Activated T-helper 1 cell treated with anti-CD3 and anti-CD28 coated beads, Interleukin-12 subunit alpha, Interleukin-12 subunit beta, Interleukin-2, Interleukin-4 antibody, amounts not matched to agents 30 ng/mL and 10 ng/mL and 1 ng/mL, durations not matched to agents 14 hours and 24 hours and 36 hours (primary cell): ENCODE results near the gene IRF2BP2. TPM values are rescaled to one million over a fixed set of nuclear protein-coding genes. Genes with fewer than 3 reads are reported as not detected.
"Not testable (repeated sequence)": the region's sequence is repeated elsewhere in the genome, so short reads cannot be mapped to it uniquely, and the experiment has no call there.

Source experiments
- DNase-seq: peaks from one replicate; pipeline ENCODE4 v3.0.0; 2021; ENCODE audit warnings: low spot score
- H3K27ac Mint-ChIP-seq: one replicate; pipeline ENCODE4 v1.8.0; 2021; ENCODE audit warnings: mild to moderate bottlenecking, mixed read lengths
- H3K27me3 Mint-ChIP-seq: one replicate; pipeline ENCODE4 v1.8.0; 2022; ENCODE audit warnings: mild to moderate bottlenecking, moderate library complexity, mixed read lengths; ENCODE audit not compliant: insufficient read depth
- H3K36me3 Mint-ChIP-seq: one replicate; pipeline ENCODE4 v1.8.0; 2021; ENCODE audit warnings: low read depth, mixed read lengths
- H3K4me1 Mint-ChIP-seq: one replicate; pipeline ENCODE4 v1.8.0; 2021; ENCODE audit warnings: low read depth, mixed read lengths
- H3K4me3 Mint-ChIP-seq: one replicate; pipeline ENCODE4 v1.8.0; 2021; ENCODE audit warnings: mild to moderate bottlenecking, moderate library complexity, mixed read lengths
- H3K9me3 Mint-ChIP-seq: one replicate; pipeline ENCODE4 v1.8.0; 2021; ENCODE audit warnings: mixed read lengths
- intact Hi-C: fragments of 100-400 bp; cut with micrococcal nuclease; formaldehyde crosslinking; loops from one replicate; pipeline ENCODE4 v1.15.1; 2024
- total RNA-seq: library from RNA; stranded (reverse); gene quantifications from 2 replicates; pipeline ENCODE4 v1.2.3, GENCODE V29; 2022

Gene IRF2BP2
- total RNA-seq, 1 donor from 2014 or later = 243 TPM

DNA sequence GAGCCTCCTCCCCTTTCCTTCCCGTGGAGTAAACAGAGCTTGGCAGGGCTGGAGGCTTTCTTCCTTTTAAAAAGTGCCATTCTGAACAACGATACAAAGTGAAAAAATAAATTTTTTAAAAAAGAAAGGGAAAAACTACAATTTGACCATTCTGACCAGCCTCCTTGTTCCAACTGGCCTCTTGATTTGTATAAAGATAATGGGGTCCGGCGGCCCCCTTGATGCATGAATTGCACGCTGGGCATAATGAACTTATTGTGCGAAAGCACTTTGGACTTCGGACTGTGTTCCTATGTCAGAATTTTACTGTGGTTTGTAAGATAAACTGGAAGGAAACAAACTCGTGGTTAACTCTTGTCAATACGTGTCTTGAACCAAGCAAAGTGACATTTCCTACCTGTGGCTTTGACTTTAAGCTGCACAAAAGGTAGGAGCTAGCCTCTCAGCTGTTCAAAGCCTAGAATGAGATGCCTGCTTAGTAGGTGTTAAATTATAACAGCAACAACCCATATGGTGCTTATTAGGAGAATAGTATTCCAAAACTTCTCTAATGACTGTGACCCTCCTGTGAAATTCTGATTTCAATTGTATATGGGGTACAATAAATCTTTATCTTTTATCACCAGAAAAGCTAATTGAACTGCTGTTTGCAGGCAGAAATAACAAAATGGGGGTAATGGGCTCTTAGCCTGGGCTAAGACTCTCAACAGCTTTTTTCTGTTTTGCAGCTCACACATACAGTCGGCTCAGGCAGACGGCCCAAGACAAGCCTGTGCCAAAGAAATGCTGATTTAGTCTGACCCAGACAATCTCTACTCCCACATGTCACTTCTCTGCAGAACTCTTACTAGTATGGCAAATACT, 9.3 kb downstream of the IRF2BP2 start:
- peaks cover 63% of the 10 kb centered on the region for H3K4me1 Mint-ChIP-seq
- H3K27me3 Mint-ChIP-seq = no peaks in the 10 kb centered on the region
- H3K9me3 Mint-ChIP-seq = peaks cover 12% of the 10 kb centered on the region
- intact Hi-C loops = loop anchor here (1.0 to 10.0 kb wide), 5 partner anchors 101 to 411 kb away; no protein-coding TSS in a partner anchor
- H3K27ac Mint-ChIP-seq = peak overlapping the region; percentile 88
- peak overlapping the region; percentile 75 for H3K4me3 Mint-ChIP-seq
- peaks cover 43% of the 10 kb centered on the region for H3K36me3 Mint-ChIP-seq
- DNase-seq = no peak

- Mint-ChIP-seq H3K27ac (peak overlapping the region; percentile 96), H3K9me3 (peaks cover 12% of the 10 kb centered on the region), H3K4me3 (peak overlapping the region; percentile 88), H3K36me3 (peaks cover 35% of the 10 kb centered on the region), H3K27me3 (no peaks in the 10 kb centered on the region), H3K4me1 (peaks cover 56% of the 10 kb centered on the region)
- intact Hi-C loops = loop anchor here (1.0 to 10.0 kb wide), 4 partner anchors 11 to 381 kb away; no protein-coding TSS in a partner anchor
- peak; percentile 69 for DNase-seq
Measured at GRCh38 chr1:234599617-234600417, 10.2 kb downstream of the IRF2BP2 start.

GRCh38 chr1:234598974-234599616, 10.9 kb downstream of the IRF2BP2 start:
- peaks cover 60% of the 10 kb centered on the region for H3K4me1 Mint-ChIP-seq
- H3K36me3 Mint-ChIP-seq = peaks cover 30% of the 10 kb centered on the region
- H3K4me3 Mint-ChIP-seq = peak overlapping the region; percentile 88
- peaks cover 12% of the 10 kb centered on the region for H3K9me3 Mint-ChIP-seq
- intact Hi-C loops = loop anchor here (1.0 kb wide), 3 partner anchors 12 to 484 kb away; no protein-coding TSS in a partner anchor
- no peak for DNase-seq
- H3K27ac Mint-ChIP-seq = peak overlapping the region; percentile 96
- no peaks in the 10 kb centered on the region for H3K27me3 Mint-ChIP-seq

GRCh38 chr1:234597894-234598293, 12.1 kb downstream of the IRF2BP2 start:
- H3K4me3 Mint-ChIP-seq = no peak overlapping the region
- peaks cover under 1% of the 10 kb centered on the region for H3K27me3 Mint-ChIP-seq
- intact Hi-C loops = loop anchor here (1.0 kb wide), 2 partner anchors 97 to 485 kb away; no protein-coding TSS in a partner anchor
- peak overlapping the region; percentile 59 for H3K27ac Mint-ChIP-seq
- H3K4me1 Mint-ChIP-seq = peaks cover 49% of the 10 kb centered on the region
- DNase-seq = peak; percentile 27
- peaks cover 12% of the 10 kb centered on the region for H3K9me3 Mint-ChIP-seq
- H3K36me3 Mint-ChIP-seq = peaks cover 21% of the 10 kb centered on the region

GRCh38 chr1:234595899-234596298, 14.1 kb downstream of the IRF2BP2 start:
- H3K36me3 Mint-ChIP-seq = peaks cover 11% of the 10 kb centered on the region
- H3K27ac Mint-ChIP-seq = no peak overlapping the region
- intact Hi-C loops = no loop called here
- peaks cover 2% of the 10 kb centered on the region for H3K27me3 Mint-ChIP-seq
- H3K4me3 Mint-ChIP-seq = no peak overlapping the region
- DNase-seq = no peak
- peaks cover 29% of the 10 kb centered on the region for H3K4me1 Mint-ChIP-seq
- peaks cover 12% of the 10 kb centered on the region for H3K9me3 Mint-ChIP-seq

GRCh38 chr1:234594575-234594974, 15.4 kb downstream of the IRF2BP2 start:
- H3K4me3 Mint-ChIP-seq, intact Hi-C loops, H3K27me3 Mint-ChIP-seq, DNase-seq, H3K27ac Mint-ChIP-seq: not testable (repeated sequence)
- H3K36me3 Mint-ChIP-seq = peaks cover 11% of the 10 kb centered on the region
- peaks cover 12% of the 10 kb centered on the region for H3K9me3 Mint-ChIP-seq
- peaks cover 22% of the 10 kb centered on the region for H3K4me1 Mint-ChIP-seq

- Mint-ChIP-seq H3K4me1 (peaks cover 20% of the 10 kb centered on the region), H3K36me3 (peaks cover 11% of the 10 kb centered on the region), H3K27me3 (peaks cover 2% of the 10 kb centered on the region), H3K27ac (no peak overlapping the region), H3K9me3 (peaks cover 12% of the 10 kb centered on the region), H3K4me3 (no peak overlapping the region)
- no peak for DNase-seq
- intact Hi-C loops = no loop called here
Measured at GRCh38 chr1:234593771-234594504, 16.0 kb downstream of the IRF2BP2 start.

DNA sequence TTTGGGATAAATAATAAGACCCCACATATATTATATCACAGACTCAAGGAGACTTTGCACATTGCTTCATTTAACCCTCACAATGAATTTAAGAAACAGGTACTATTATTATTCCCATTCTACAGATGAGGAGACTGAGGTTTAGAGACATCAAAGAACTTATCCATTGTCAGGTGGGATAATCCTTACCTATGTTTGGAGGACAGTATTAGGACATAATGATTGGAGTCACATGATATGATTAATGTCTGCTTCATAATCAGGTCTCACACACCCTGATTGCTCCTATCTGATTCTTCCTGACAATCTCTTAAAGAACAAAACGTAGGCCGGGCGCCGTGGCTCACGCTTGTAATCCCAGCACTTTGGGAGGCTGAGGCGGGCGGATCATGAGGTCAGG, 16.9 kb downstream of the IRF2BP2 start:
- DNase-seq = no peak
- Mint-ChIP-seq H3K27me3 (peaks cover 2% of the 10 kb centered on the region), H3K4me3 (no peak overlapping the region), H3K27ac (no peak overlapping the region), H3K4me1 (peaks cover 15% of the 10 kb centered on the region), H3K9me3 (peaks cover 12% of the 10 kb centered on the region), H3K36me3 (peaks cover 11% of the 10 kb centered on the region)
- intact Hi-C loops = no loop called here

DNA sequence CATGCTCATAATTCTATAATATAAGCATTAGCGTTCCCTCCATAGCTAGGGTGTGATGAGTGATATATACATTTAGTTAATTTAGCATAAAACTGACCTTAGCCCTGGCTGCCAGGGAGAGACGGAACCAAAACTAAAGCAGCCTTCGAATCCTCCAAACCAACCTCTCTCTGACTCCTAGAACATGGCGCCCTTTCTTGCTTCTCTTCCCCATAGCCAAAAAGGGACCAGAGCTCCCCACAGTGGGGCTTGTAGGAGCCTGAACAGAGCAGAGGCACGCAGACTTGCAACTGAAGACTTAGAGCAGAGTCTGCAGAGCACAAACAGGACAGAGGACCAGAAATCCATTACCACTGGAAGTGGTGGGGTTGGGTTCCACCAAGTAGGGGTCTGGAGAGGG, 17.7 kb downstream of the IRF2BP2 start:
- H3K4me1 Mint-ChIP-seq = peaks cover 7% of the 10 kb centered on the region
- DNase-seq = no peak
- intact Hi-C loops = no loop called here
- peaks cover 2% of the 10 kb centered on the region for H3K27me3 Mint-ChIP-seq
- peaks cover 7% of the 10 kb centered on the region for H3K9me3 Mint-ChIP-seq
- no peak overlapping the region for H3K4me3 Mint-ChIP-seq
- peaks cover 9% of the 10 kb centered on the region for H3K36me3 Mint-ChIP-seq
- no peak overlapping the region for H3K27ac Mint-ChIP-seq

GRCh38 chr1:234591131-234591530, 18.8 kb downstream of the IRF2BP2 start:
- intact Hi-C loops = no loop called here
- peaks cover 4% of the 10 kb centered on the region for H3K36me3 Mint-ChIP-seq
- DNase-seq = no peak
- peaks cover 2% of the 10 kb centered on the region for H3K27me3 Mint-ChIP-seq
- no peak overlapping the region for H3K27ac Mint-ChIP-seq
- H3K4me1 Mint-ChIP-seq = peaks cover 7% of the 10 kb centered on the region
- no peak overlapping the region for H3K4me3 Mint-ChIP-seq
- peaks cover 3% of the 10 kb centered on the region for H3K9me3 Mint-ChIP-seq

- H3K4me1 Mint-ChIP-seq = peaks cover 7% of the 10 kb centered on the region
- H3K9me3 Mint-ChIP-seq = no peaks in the 10 kb centered on the region
- peaks cover 2% of the 10 kb centered on the region for H3K27me3 Mint-ChIP-seq
- no peak overlapping the region for H3K4me3 Mint-ChIP-seq
- intact Hi-C loops = no loop called here
- DNase-seq = no peak
- no peaks in the 10 kb centered on the region for H3K36me3 Mint-ChIP-seq
- no peak overlapping the region for H3K27ac Mint-ChIP-seq
Measured at GRCh38 chr1:234589854-234590620, 19.9 kb downstream of the IRF2BP2 start.
